ENCODE data around the gene ZNF319. TPM values are rescaled to one million over a fixed set of nuclear protein-coding genes. Genes with fewer than 3 reads are reported as not detected.

The ZNF319 gene
- total and polyA plus RNA-seq, 2 of the 13 experiments (the other 11 are each of a cell fraction or from before 2014, with no cell fraction given), result 2.4 to 3.6 TPM

GRCh38 chr16:58032710-58033293 lies 32.3 kb upstream of the ZNF319 start:
- H3K9ac ChIP-seq (ENCODE audit: insufficient read depth, low read depth, low read length), result 0 out of 2 replicates have a peak overlapping the region, but pooled peaks have one; percentile 16
- no peaks in the 10 kb centered on the region for H3K9me3 ChIP-seq (ENCODE audit: low read length)
- peaks cover 16% of the 10 kb centered on the region for H3K79me2 ChIP-seq (ENCODE audit: insufficient read depth, low read length)
- DNase-seq (ENCODE audit: low spot score) (no peak), ATAC-seq (peak; percentile 49), FAIRE-seq (no peak)
- ChIA-PET POLR2A (interaction anchor here (1.0 to 1.8 kb wide), 4 partner anchors 9 to 97 kb away, joined by 3 to 11 read pairs (median 6); partner anchors contain the start of gene CFAP20), CTCF (ENCODE audit: low intra/inter-chr PET ratio, low total read pairs) (no interaction called here)
- intact Hi-C loops (cut with micrococcal nuclease; ENCODE audit: unreplicated experiment) (no loop called here), in situ Hi-C loops (cut with HindIII; ENCODE audit: extremely low pct_ligation_motif_present, low pct_unique_long_range_greater_than_20kb) (no loop called here)
- H3K27ac ChIP-seq (ENCODE audit: extremely low read length, insufficient read depth, low read length), result peak overlapping the region; percentile 22
- no peak overlapping the region for H2AFZ ChIP-seq (ENCODE audit: low read length)
- no peaks in the 10 kb centered on the region for H3K27me3 ChIP-seq (ENCODE audit: control insufficient read depth in 1 of 2, insufficient read depth in 2 of 2, low read length in 2 of 2)
- peaks cover 40% of the 10 kb centered on the region for H3K4me1 ChIP-seq (ENCODE audit: insufficient read depth, low read length)
- peaks cover 10 to 13% of the 10 kb centered on the region in 2 experiments; a peak in 4 of 5 replicates for H3K36me3 ChIP-seq (replicated peaks in 1 of 2; ENCODE audit: control insufficient read depth in 1 of 2, insufficient read depth in 2 of 2, low read length in 2 of 2)
- peaks cover 34% of the 10 kb centered on the region; the same call in 1 of the 2 replicates for H4K20me1 ChIP-seq (ENCODE audit: insufficient read depth, low read length)
- H3K4me2 ChIP-seq (ENCODE audit: low read depth, low read length), result peak overlapping the region; percentile 51
- BruUV-seq (replicated peaks), result no TSS peak
- WGBS (ENCODE audit: low lambda C conversion rate), result 46% methylated on average over 7 of the region's 15 CpGs
- peak overlapping the region in 1 of 3 experiments; percentile 29; a peak in 1 of 6 replicates for H3K4me3 ChIP-seq (replicated peaks in 1 of 3; ENCODE audit: insufficient read depth in 1 of 3, low read depth in 2 of 3, low read length in 3 of 3)
- TF ChIP-seq ARID4A (CRISPR knock-in tag; IDR thresholded peaks at IDR 0.05; ENCODE audit: borderline replicate concordance) (peak; percentile 3; the same call in 1 of the 2 replicates), HDAC2 (CRISPR knock-in tag; IDR thresholded peaks at IDR 0.05) (0 out of 2 replicates have a peak, but pooled peaks have one; percentile 41), ZNF430 (CRISPR knock-in tag; IDR thresholded peaks at IDR 0.05) (no peak), RAD51 (IDR thresholded peaks at IDR 0.05; ENCODE audit: borderline replicate concordance) (no peak), PAXIP1 (CRISPR knock-in tag; conservative IDR thresholded peaks at IDR 0.05) (0 out of 2 replicates have a peak, but pooled peaks have one; percentile 21), ZMYM4 (CRISPR knock-in tag; IDR thresholded peaks at IDR 0.05) (peak; percentile 17; the same call in 1 of the 2 replicates), ZFY (CRISPR knock-in tag; IDR thresholded peaks at IDR 0.05) (peak; percentile 10; the same call in 1 of the 2 replicates), ZNF563 (CRISPR knock-in tag; IDR thresholded peaks at IDR 0.05) (no peak), SRSF1 (optimal IDR thresholded peaks at IDR 0.05; ENCODE audit: low read depth, low read length) (peak; percentile 16), ZNF766 (CRISPR knock-in tag; IDR thresholded peaks at IDR 0.05; ENCODE audit: borderline replicate concordance) (0 out of 2 replicates have a peak, but pooled peaks have one; percentile 26), ZBTB33 (CRISPR knock-in tag; IDR thresholded peaks at IDR 0.05) (peak; percentile 91), NFKB2 (CRISPR knock-in tag; IDR thresholded peaks at IDR 0.05; ENCODE audit: borderline replicate concordance) (0 out of 2 replicates have a peak, but pooled peaks have one; percentile 14), ZNF331 (CRISPR knock-in tag; IDR thresholded peaks at IDR 0.05) (0 out of 2 replicates have a peak, but pooled peaks have one; percentile 5), ONECUT2 (CRISPR knock-in tag; IDR thresholded peaks at IDR 0.05) (peak; percentile 76; the same call in 1 of the 2 replicates)
